Endothelial cell of umbilical vein (primary cell): ENCODE data around the gene DNAJC4. TPM values are rescaled to one million over a fixed set of nuclear protein-coding genes. Genes with fewer than 3 reads are reported as not detected.

ENCODE experiments used
- BruUV-seq: library from RNA; stranded (reverse); fragments of 400-500 nt; replicated peaks from 2 replicates; lab custom pipeline; 2021; lab: Mats Ljungman, UMichigan
- CTCF ChIA-PET: fragments of 300-600, 350-600 bp; sonication (Branson Sonifier 250); formaldehyde crosslinking; loops from one replicate; lab custom pipeline; 2021; ENCODE audit warnings: antibody characterized with exemption, inconsistent platforms; lab: Charles Lee
- POLR2A ChIA-PET: fragments of 300-600, 350-600 bp; sonication (Branson Sonifier 250); formaldehyde crosslinking; loops from one replicate; lab custom pipeline; 2021; ENCODE audit warnings: antibody characterized with exemption, inconsistent platforms; lab: Charles Lee
- DNase-seq: peaks from one replicate; pipeline ENCODE4 v3.0.0-alpha.2; 2011; ENCODE audit warnings: low read depth, low spot score
- FAIRE-seq: peaks from 2 replicates; lab custom pipeline; 2011; peaks lifted over from hg19 to GRCh38; lab: Jason Lieb, UNC
- H2AFZ ChIP-seq: 2 replicates; pipeline ENCODE4 v1.6.0; 2012; ENCODE audit warnings: low read depth, low read length, control low read depth, inconsistent platforms
- H3K27ac ChIP-seq: 2 replicates; pipeline ENCODE4 v1.5.1; 2011; ENCODE audit warnings: low read depth, mild to moderate bottlenecking, control low read depth, low read length, moderate library complexity; ENCODE audit not compliant: insufficient read depth
- H3K27me3 ChIP-seq, 2 experiments: 2 replicates each; pipeline versions ENCODE4 v1.6.0 to v1.6.1; 2011; ENCODE audit warnings: low read length in 2 of 2, mixed read lengths in 1 of 2; ENCODE audit not compliant: control insufficient read depth in 2 of 2, insufficient read depth in 2 of 2
- H3K36me3 ChIP-seq, 2 experiments: 2 replicates in 1 of 2; 3 replicates in 1 of 2; pipeline ENCODE4 v1.5.1; 2011; ENCODE audit warnings: low read length in 2 of 2, mild to moderate bottlenecking in 1 of 2, moderate library complexity in 1 of 2; ENCODE audit not compliant: control insufficient read depth in 2 of 2, insufficient read depth in 2 of 2; ENCODE audit errors: extremely low read depth in 1 of 2
- H3K4me1 ChIP-seq: 3 replicates; pipeline ENCODE4 v1.5.1; 2011; ENCODE audit warnings: mild to moderate bottlenecking, low read length; ENCODE audit not compliant: control insufficient read depth, insufficient read depth; ENCODE audit errors: extremely low read depth
- H3K4me2 ChIP-seq: 2 replicates; pipeline ENCODE4 v1.6.1; 2011; ENCODE audit warnings: low read length, control low read depth, mixed read lengths; ENCODE audit not compliant: insufficient read depth
- H3K4me3 ChIP-seq, 3 experiments: fragments of 200-600 bp in 1 of 3; sonication (generic), shearing (Covaris generic) in 1 of 3; replicated peaks in 1 of 3; 2 replicates each; pipeline ENCODE4 v1.5.1; 2011 to 2016; ENCODE audit warnings: control low read depth in 3 of 3, low read length in 3 of 3, mild to moderate bottlenecking in 2 of 3, inconsistent platforms in 1 of 3, low read depth in 1 of 3, moderate library complexity in 1 of 3; ENCODE audit not compliant: insufficient read depth in 1 of 3
- H3K79me2 ChIP-seq: 2 replicates; pipeline ENCODE4 v1.6.0; 2012; ENCODE audit warnings: low read length, inconsistent platforms; ENCODE audit not compliant: control insufficient read depth, insufficient read depth
- H3K9ac ChIP-seq: replicated peaks from 2 replicates; pipeline ENCODE3; 2011; ENCODE audit warnings: low read length, control low read depth; ENCODE audit not compliant: insufficient read depth; ENCODE audit errors: extremely low read depth
- H3K9me1 ChIP-seq: replicated peaks from 3 replicates; pipeline ENCODE4 v1.6.0; 2011; ENCODE audit warnings: mild to moderate bottlenecking, low read length; ENCODE audit not compliant: control insufficient read depth, insufficient read depth; ENCODE audit errors: extremely low read depth
- H3K9me3 ChIP-seq: replicated peaks from 2 replicates; pipeline ENCODE4 v1.5.1; 2012; ENCODE audit warnings: low read length, inconsistent platforms; ENCODE audit not compliant: control insufficient read depth, insufficient read depth
- H4K20me1 ChIP-seq: replicated peaks from 2 replicates; pipeline ENCODE3; 2011; ENCODE audit warnings: mild to moderate bottlenecking, low read length; ENCODE audit not compliant: control insufficient read depth, insufficient read depth; ENCODE audit errors: extremely low read depth
- CTCF ChIP-seq, 2 donors: IDR thresholded peaks; 1 replicate in 1 of 2; 2 replicates in 1 of 2; pipeline ENCODE4 v1.5.1; 2011; ENCODE audit warnings: low read length in 2 of 2, mild to moderate bottlenecking in 2 of 2, moderate library complexity in 2 of 2, control low read depth in 1 of 2, inconsistent platforms in 1 of 2, low read depth in 1 of 2; ENCODE audit not compliant: insufficient read depth in 1 of 2; ENCODE audit errors: extremely low read depth in 1 of 2
- EZH2 ChIP-seq: IDR thresholded peaks from 2 replicates; pipeline ENCODE4 v1.6.1; 2012; ENCODE audit warnings: borderline replicate concordance, low read depth, mild to moderate bottlenecking, moderate library complexity, low read length, inconsistent platforms; ENCODE audit not compliant: severe bottlenecking
- FOS ChIP-seq: IDR thresholded peaks from 2 replicates; pipeline ENCODE4 v1.6.1; 2011; ENCODE audit warnings: mild to moderate bottlenecking, low read length, moderate library complexity, borderline replicate concordance; ENCODE audit not compliant: insufficient read depth
- GATA2 ChIP-seq: IDR thresholded peaks from 2 replicates; pipeline ENCODE4 v1.7.0; 2011; ENCODE audit warnings: low read depth, mild to moderate bottlenecking, moderate library complexity, mixed read lengths, low read length; ENCODE audit not compliant: insufficient read length, insufficient read depth
- MAX ChIP-seq: IDR thresholded peaks from 2 replicates; pipeline ENCODE4 v1.6.1; 2011; ENCODE audit not compliant: insufficient read depth, insufficient read length
- MYC ChIP-seq: IDR thresholded peaks from one replicate; pipeline ENCODE4 v1.6.1; 2011; ENCODE audit warnings: mild to moderate bottlenecking, low read depth, low read length
- POLR2A ChIP-seq: IDR thresholded peaks from 2 replicates; pipeline ENCODE4 v1.6.1; 2012; ENCODE audit warnings: low read depth, mild to moderate bottlenecking, control low read depth, low read length
- POLR2AphosphoS5 ChIP-seq: IDR thresholded peaks from 2 replicates; pipeline ENCODE4 v1.6.1; 2012; ENCODE audit warnings: low read depth, mild to moderate bottlenecking, control low read depth, low read length, moderate library complexity; ENCODE audit not compliant: insufficient read depth
- dilution Hi-C: fragments of 300-500 bp; cut with MboI; formaldehyde crosslinking; loops from one replicate; pipeline ENCODE4 v1.15.0; 2019; ENCODE audit warnings: low sequenced_read_pairs; ENCODE audit not compliant: extremely low pct_ligation_motif_present
- intact Hi-C: fragments of 100-400 bp; cut with micrococcal nuclease; formaldehyde crosslinking; loops from one replicate; pipeline ENCODE4 v1.10.0; 2022
- polyA plus RNA-seq, 4 experiments: library from polyadenylated mRNA; depleted of rRNA in 3 of 4; stranded (reverse) in 3 of 4; unstranded in 1 of 4; fragments of >200 nt; gene quantifications; 2 replicates each; pipeline versions ENCODE4 v1.2.1 to v1.2.3, GENCODE V29; 2011 to 2012; ENCODE audit warnings: missing spikeins in 1 of 4
- total RNA-seq: library from RNA; stranded (reverse); gene quantifications from 2 replicates; pipeline ENCODE4 v1.2.3, GENCODE V29; 2021

Gene DNAJC4
- total and polyA plus RNA-seq, 2 donors (not counting 3 experiments of a cell fraction or from before 2014, with no cell fraction given), result 23.5 to 41.2 TPM

DNA sequence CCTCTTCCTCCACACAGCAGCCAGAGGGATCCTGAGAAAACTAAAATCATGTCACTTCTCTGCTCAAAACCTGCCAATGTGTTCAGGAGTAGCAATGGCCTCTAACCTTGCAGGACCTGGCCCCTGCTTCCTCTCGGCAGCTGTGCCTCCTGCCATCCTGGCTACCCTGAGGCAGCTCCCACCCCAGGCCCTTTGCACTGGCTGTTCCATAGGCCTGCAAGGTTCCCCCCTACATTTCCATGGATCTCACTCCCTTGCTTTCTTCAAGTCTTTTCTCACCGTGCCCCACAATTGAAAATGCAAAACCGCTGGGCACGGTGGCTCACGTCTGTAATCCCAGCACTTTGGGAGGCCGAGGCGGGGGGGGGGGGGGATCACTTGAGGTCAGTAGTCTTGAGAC, 46.5 kb upstream of the DNAJC4 start:
- H2AFZ ChIP-seq, result no peak overlapping the region
- CTCF ChIA-PET, result interaction anchor here (0.6 kb wide), 1 partner anchor 20 kb away, joined by 3 read pairs; no protein-coding TSS in a partner anchor
- FAIRE-seq (no peak), DNase-seq (no peak)
- no peak overlapping the region for H3K27ac ChIP-seq
- no peak overlapping the region for H3K9ac ChIP-seq
- no peak overlapping the region for H3K4me3 ChIP-seq
- POLR2A ChIA-PET, result interaction anchor here (0.6 kb wide), 1 partner anchor 345 kb away, joined by 6 read pairs; no protein-coding TSS in a partner anchor
- H3K9me1 ChIP-seq, result no peaks in the 10 kb centered on the region
- dilution Hi-C loops (no loop called here), intact Hi-C loops (no loop called here)
- no peak for TF ChIP-seq EZH2
- H3K4me2 ChIP-seq, result no peak overlapping the region
- H3K36me3 ChIP-seq, result peaks cover 0 to 2% of the 10 kb centered on the region in 2 experiments
- no peaks in the 10 kb centered on the region for H4K20me1 ChIP-seq
- no peaks in the 10 kb centered on the region for H3K9me3 ChIP-seq
- H3K4me1 ChIP-seq, result peaks cover 14% of the 10 kb centered on the region
- no peaks in the 10 kb centered on the region for H3K27me3 ChIP-seq
- BruUV-seq, result no TSS peak
- peaks cover 17% of the 10 kb centered on the region for H3K79me2 ChIP-seq

GRCh38 chr11:64185175-64185692, 45.1 kb upstream of the DNAJC4 start:
- ChIA-PET POLR2A (interaction anchor here (0.6 to 1.7 kb wide), 13 partner anchors 16 to 185 kb away, joined by 3 to 7 read pairs (median 4); partner anchors contain the start of genes FERMT3, MACROD1, PRDX5 and TRMT112), CTCF (interaction anchor here (0.6 to 3.3 kb wide), 17 partner anchors 9 to 185 kb away, joined by 3 to 27 read pairs (median 4); partner anchors contain the start of genes BAD, CATSPERZ, FKBP2 and MACROD1)
- dilution Hi-C loops (no loop called here), intact Hi-C loops (loop anchor here (1.0 to 5.0 kb wide), 4 partner anchors 19 to 120 kb away; partner anchors contain the start of genes DNAJC4, ESRRA, GPR137 and MACROD1)
- H3K27ac ChIP-seq, result peak overlapping the region; percentile 64
- no peaks in the 10 kb centered on the region for H3K9me1 ChIP-seq
- H3K9ac ChIP-seq, result peak overlapping the region; percentile 81
- no peaks in the 10 kb centered on the region for H4K20me1 ChIP-seq
- H3K27me3 ChIP-seq, result no peaks in the 10 kb centered on the region
- peak overlapping the region; percentile 79 for H3K4me2 ChIP-seq
- H3K79me2 ChIP-seq, result peaks cover 17% of the 10 kb centered on the region
- H3K4me1 ChIP-seq, result peaks cover 14% of the 10 kb centered on the region
- no peaks in the 10 kb centered on the region for H3K9me3 ChIP-seq
- H2AFZ ChIP-seq, result peak overlapping the region; percentile 29
- FAIRE-seq (no peak), DNase-seq (no peak)
- TSS peak; percentile 77 for BruUV-seq
- H3K4me3 ChIP-seq, result peak overlapping the region; percentile 17 to 65 (median 56)
- TF ChIP-seq CTCF (IDR thresholded peaks at IDR 0.05; ENCODE audit: extremely low read depth in 1 of 2, insufficient read depth in 1 of 2, low read depth in 1 of 2, low read length in 2 of 2), result peak; percentile 23 to 41
- peak; percentile 99 for TF ChIP-seq POLR2AphosphoS5
- no peak for TF ChIP-seq EZH2
- no peak for TF ChIP-seq GATA2
- TF ChIP-seq FOS, result no peak
- TF ChIP-seq POLR2A, result peak; percentile 97
- no peak for TF ChIP-seq MYC
- peak; percentile 76 for TF ChIP-seq MAX
- peaks cover 0 to 2% of the 10 kb centered on the region in 2 experiments for H3K36me3 ChIP-seq
